Pulmonary artery endothelial cell (primary cell): ENCODE measurements around the gene PANK2. TPM values are rescaled to one million over a fixed set of nuclear protein-coding genes. Genes with fewer than 3 reads are reported as not detected.
A peak's percentile ranks its signal among the peaks of the same experiment; 100 is the strongest.
"Not testable (repeated sequence)": the region's sequence is repeated elsewhere in the genome, so short reads cannot be mapped to it uniquely, and the experiment has no call there.

ENCODE experiments used
- DNase-seq: peaks from one replicate; pipeline ENCODE4 v3.0.0-alpha.2; 2011; ENCODE audit warnings: low read depth, low spot score
- total RNA-seq: library from RNA; depleted of rRNA; stranded (reverse); fragments of >200 nt; gene quantifications from 2 replicates; pipeline ENCODE4 v1.2.3, GENCODE V29; 2014

Gene PANK2
- 44.0 and 51.5 TPM in 2 replicates for total RNA-seq

DNA sequence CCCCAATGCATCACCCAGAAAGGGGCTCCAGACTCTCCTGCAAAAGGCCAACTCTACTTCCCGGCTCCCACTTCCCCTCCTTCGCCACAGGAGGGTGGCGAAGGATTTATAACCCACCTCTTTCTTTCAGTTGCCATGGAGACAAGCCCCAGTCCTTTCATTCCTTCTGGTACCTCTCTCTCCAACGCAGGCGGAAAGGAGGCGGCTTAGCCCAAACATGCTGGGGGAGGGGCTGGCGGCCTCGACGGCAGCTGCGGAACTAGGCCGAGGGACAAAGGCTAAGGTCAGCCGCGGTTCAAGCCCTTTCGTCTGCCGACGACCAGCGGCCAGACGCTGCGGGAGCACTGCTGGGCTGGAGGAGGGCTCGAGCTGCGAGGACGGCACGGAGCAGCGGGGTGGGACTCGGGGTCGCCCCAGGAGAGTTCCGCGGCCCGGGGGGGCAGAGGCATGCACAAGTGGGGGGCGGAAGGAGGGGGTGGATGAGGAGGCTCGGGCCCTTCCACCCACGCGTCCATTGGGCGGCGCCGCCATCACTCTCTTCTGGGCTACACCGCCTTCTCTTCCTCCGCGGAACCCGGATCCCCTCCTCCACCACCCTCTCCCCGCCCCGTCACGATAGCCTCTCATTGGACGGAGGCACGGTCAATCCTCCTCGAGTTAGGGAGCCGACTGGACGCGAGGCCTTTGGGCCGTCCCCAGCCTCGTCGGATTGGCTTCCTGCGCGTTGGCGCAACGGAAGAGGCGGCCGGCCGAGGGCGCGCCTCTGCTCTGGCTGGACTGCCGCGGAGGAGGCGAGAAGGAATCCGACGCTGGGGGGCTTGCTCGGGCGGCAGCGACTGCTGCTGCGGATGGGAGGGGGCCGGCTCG, at the start of gene PANK2:
Gene PANK2, plus strand, starts transcription at position 766 of the 867 bp plus-strand sequence.
- peak; percentile 97 for DNase-seq

DNA sequence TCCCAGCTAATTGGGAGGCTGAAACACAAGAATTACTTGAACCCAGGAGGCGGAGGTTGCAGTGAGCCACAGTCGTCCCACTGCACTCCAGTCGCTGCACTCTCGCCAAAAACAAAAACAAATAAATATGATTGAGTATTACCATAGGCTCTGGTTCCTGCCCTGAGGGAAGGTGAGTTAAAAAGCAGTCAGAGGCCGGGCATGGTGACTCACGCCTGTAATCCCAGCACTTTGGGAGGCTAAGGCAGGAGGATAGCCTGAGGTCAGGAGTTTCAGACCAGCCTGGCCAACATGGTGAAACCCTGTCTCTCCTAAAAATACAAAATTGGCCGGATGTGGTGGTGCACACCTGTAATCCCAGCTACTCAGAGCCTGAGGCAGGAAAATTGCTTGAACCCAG, 49.0 kb upstream of the PANK2 start:
- DNase-seq: not testable (repeated sequence)

DNA sequence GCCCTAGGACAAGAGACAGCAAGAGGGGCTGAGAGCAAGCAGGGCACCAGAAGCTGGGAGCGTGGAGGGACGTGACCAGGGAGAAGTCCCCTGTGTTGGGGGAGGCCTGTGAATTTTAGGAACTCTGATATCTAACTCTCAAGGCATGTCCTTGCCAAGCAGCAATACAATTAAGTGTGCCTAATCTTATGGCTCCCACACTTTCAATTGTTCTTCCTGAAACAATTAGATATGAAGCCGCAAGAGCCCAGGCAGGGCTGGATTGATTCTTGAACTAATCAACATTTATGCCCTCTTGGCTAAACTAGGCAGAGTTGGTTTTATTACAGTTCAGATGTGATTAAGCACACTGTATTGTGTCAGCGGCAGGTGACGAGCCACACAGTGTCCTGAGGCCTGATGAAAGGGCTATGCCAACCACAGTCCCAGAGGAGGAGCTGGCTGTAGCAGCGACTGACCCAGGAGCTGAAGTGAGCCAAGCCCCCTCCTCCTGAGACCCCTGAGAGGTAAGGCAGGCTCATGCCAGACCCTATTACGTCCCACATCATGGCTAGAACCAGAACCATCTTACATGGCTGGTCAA, 46.7 kb upstream of the PANK2 start:
- DNase-seq: no peak

DNA sequence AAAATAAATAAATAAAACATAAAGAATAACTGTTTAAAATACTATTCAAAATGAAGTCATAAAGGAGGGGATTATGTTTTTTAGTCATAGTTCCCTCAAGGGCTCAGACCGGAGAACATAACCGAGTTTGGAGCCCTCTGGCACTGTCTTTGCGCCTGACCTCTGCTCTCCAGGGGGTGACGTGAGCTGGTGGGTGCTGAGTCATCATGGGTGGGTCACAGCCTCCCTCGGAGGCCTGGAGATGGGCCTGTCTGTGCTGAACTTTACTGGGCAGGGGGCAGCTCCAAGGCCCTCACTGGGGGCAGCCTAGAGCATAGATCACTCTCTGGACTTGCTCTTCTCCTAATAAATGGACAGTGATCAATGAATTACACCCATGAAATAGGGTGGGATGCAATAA, 45.7 kb upstream of the PANK2 start:
- no peak for DNase-seq

DNA sequence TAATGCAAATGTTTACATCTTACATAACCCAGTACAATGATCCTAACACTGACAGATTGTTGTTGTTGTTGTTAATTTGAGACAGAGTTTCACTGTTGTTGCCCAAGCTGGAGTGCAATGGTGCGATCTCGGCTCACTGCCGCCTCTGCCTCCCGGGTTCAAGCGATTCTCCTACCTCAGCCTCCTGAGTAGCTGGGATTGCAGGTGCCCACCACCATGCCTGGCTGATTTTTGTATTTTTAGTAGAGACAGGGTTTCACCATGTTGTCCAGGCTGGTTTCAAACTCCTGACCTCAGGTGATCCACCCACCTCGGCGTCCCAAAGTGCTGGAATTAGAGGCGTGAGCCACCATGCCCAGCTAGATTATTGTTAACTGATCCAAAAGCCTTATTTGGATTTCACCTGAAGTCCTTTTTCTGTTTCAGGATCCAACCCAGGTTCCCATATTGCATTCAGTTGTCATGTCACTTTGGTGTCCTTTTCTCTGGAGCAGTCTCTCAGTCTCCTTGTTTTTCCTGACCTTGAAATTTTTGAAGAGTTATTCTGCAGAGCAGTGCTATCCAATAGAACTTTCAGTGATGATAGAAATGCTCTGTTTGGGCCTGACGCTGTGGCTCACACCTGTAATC, 45.1 kb upstream of the PANK2 start:
- DNase-seq: not testable (repeated sequence)

DNA sequence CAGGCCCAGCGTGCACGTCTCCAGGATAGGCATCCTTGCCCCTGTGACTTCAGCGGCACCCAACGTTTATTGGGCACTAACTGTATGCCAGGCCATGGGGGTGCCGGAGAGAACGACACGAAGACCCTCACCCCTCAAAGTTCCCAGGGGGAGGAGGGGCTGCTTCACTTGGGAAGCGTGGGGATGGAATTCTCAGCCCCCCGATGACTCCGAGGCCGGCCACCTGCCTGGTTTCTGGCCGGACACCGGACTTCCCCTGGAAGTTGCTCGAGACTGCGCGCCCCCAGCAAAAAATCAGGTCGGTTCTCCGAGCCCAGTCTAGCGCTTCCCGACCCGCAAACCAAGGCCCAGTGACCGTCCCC, 42.8 kb upstream of the PANK2 start:
- DNase-seq: no peak

DNA sequence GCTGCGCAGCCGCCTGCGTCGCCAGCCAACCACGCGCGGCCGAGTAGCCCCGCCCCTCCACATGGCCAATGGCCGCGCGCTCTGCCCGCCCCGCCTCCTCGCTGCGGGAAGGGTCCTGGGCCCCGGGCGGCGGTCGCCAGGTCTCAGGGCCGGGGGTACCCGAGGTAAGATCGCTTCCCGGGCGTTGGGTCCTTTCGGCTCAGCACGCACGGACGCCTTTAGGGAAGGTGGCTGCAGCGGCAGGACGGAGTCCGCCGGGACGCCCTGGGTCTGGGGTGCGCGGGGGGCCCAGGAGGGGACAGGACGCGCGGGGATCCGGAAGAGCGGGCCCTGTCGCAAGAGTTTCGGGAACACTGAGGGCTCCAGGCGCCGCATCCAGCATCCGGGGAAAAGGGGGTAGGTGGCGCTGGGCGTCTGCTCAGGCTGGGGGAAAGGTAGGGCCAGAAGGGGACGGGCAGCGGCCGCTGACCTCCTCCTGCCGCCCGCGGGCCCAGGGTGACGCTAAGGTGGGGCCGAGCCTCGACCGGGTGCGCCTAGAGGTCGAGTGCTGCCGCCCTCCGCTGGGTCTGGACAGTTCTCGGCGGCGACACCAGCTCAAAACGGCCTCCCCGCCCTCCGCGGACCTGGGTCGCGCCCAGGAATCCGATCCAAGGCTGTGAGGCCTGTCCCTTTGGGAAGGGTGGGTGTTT, 42.3 kb upstream of the PANK2 start, which contains the start of gene MAVS:
Gene MAVS, plus strand, starts transcription at position 95 of the 689 bp plus-strand sequence. CDS start 7,791 bp downstream, outside the sequence.
- DNase-seq: peak; percentile 33

DNA sequence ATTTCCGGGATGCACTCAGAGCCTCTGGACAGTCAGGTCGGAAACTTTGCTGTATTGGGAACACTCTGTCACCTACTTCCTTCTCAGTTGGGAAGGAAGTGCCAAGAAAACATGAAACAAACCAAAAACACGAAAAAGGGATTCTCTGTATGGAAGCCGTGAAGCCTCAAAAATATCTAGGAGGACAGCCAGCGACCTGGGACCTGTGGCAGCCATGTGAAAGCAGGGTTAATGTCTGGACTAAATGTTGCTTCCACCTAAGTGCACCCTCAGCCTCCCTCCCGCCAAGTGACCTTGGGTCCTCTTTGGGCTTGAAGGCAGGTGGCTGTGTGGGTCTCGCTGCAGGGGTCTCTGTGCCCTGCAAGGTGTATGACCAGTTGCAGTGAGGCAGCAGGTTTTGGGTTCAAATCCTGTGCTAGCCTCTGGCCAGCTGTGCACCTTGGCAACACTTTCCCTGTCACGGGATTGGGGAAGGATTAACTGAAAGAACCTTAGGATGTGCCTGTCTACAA, 41.7 kb upstream of the PANK2 start:
- no peak for DNase-seq

DNA sequence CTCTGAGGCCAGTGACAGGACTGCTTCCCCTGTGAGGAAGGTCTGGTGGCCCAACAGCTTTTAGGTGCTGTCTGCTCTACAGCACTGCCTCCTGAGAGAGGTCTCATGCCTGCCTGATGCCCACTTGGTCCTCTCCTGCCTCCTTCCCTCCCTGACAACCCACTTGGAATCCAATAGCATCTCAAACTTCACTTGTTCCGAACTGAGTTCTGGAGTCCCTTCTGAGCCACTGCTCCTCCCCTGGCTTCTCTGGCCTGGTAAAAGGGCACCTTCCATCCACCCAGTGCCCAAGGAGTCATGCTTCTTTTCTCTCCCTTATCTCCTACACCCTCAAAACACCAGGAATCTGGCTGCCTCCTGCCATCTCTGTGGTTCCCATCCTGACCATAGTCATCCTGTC, 40.6 kb upstream of the PANK2 start:
- DNase-seq: no peak

DNA sequence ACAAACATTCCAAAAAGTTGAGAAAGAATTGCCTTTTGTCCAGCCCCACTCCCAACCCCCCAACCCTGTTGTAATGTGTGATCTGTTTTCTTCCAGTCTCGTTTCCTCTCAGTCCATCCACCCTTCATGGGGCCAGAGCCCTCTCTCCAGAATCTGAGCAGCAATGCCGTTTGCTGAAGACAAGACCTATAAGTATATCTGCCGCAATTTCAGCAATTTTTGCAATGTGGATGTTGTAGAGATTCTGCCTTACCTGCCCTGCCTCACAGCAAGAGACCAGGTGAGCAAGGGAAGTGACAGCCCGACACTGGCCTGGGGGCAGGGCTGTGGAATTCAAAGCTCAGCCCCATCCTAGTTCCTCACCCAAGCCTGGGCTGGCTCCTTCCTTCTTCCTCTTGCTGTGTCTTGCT, 34.7 kb upstream of the PANK2 start:
- DNase-seq: no peak

DNA sequence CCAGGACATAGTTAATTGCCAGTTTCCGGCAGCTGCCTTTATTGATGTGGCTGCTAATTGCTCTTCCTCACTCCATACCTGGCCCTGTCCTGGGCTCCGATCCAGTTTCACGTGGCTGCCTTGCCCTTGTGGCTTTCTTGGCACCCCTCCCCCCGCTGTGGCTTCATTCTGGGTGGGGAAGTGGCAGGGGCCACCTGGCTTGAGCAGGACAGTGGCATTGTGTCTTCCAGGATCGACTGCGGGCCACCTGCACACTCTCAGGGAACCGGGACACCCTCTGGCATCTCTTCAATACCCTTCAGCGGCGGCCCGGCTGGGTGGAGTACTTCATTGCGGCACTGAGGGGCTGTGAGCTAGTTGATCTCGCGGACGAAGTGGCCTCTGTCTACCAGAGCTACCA, 31.8 kb upstream of the PANK2 start:
- no peak for DNase-seq

DNA sequence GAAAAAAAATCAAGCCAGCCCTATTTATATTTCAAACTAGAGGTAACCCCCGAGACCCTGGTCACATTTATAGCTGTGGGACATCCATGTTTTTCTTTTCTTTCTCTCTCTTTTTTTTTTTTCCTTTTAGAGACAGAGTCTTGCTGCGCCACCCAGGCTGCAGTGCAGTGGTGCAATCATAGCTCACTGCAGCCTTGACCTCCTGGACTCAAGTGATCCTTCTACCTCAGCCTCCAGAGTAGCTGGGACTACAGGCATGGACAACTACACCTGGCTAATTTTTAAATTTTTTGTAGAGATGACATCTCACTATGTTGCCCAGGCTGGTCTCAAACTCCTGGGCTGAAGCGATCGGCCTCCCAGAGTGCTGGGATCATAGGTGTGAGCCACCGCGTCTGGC, 30.5 kb upstream of the PANK2 start:
- DNase-seq: no peak

DNA sequence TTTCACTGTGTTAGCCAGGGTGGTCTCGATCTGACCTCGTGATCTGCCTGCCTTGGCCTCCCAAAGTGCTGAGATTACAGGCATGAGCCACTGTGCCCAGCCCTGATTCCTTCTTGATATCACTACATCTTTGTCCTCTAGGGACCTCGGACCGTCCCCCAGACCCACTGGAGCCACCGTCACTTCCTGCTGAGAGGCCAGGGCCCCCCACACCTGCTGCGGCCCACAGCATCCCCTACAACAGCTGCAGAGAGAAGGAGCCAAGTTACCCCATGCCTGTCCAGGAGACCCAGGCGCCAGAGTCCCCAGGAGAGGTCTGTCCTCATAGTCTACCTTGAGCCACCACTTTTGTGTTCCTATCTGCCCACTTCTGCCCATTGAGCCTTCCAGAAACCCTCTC, 28.0 kb upstream of the PANK2 start:
- DNase-seq: no peak

DNA sequence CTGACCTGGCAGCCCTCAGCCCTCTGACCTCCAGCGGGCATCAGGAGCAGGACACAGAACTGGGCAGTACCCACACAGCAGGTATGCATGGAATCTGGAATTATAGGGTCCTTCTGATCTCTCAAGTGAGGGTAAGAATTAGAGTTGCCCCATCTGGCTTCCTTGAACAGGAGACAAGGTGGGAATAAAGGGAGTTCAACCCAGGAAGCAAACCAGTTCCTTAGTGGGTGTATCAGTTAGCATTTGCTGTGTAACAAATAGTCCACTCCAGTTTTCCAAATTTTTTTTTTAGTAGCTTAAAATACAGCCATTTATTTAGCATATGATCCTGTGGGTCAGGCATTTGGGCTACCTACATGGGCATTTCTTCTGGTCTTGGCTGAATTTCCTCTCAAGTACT, 26.9 kb upstream of the PANK2 start:
- no peak for DNase-seq

DNA sequence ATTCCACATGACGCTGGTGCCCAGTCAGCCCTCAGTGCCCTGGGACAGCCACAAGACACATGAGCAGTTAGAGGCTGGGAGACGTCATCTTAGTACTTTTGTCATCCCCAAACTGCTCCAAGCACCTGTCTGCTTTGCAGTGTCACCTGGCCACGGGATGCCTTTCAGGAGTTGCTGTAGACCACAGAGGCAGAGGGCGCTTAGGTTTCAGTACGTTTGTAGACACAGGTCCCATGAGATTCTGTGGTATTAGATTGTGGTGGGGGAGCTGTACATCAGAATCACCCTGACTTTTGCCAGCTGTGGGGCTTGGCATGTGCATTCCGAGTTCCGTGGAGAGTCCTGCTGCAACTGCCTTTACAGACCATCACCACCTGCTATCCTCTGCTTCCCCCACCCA, 25.9 kb upstream of the PANK2 start:
- DNase-seq: no peak

DNA sequence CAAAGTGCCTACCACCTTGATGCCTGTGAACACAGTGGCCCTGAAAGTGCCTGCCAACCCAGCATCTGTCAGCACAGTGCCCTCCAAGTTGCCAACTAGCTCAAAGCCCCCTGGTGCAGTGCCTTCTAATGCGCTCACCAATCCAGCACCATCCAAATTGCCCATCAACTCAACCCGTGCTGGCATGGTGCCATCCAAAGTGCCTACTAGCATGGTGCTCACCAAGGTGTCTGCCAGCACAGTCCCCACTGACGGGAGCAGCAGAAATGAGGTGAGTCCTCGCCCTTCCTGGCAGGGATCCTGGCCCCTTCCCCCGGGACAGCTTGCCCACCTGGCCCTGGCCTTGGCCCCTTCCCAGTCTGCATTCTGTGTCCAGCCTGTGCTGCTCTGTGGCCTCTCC, 24.7 kb upstream of the PANK2 start:
- DNase-seq: no peak

DNA sequence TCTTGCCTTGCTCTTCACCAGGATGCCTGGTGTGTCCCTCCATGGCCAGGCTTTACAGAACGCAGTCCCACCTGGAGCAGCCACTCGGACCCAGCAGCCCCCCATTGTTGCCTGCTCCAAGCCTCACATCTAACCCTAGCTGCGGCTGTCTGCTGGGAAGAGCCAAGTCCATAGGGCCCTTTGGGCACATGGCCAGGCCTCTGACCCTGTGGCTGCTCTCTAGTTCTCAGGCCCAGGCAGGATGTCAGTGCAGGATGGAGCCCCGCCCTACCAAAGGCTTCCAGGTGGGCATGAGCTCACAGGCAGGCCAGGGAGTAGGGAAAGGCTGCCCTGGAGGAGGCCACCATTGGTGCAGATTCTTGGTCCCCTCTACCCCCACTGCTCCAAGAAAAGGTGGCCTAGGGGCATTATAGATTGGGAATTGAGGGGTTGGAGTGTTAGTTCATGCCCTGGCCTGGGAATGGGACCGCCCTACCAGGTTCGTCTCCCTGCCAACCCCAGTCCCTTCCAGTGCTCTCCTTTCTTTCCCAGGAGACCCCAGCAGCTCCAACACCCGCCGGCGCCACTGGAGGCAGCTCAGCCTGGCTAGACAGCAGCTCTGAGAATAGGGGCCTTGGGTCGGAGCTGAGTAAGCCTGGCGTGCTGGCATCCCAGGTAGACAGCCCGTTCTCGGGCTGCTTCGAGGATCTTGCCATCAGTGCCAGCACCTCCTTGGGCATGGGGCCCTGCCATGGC, 23.9 kb upstream of the PANK2 start:
- no peak for DNase-seq

DNA sequence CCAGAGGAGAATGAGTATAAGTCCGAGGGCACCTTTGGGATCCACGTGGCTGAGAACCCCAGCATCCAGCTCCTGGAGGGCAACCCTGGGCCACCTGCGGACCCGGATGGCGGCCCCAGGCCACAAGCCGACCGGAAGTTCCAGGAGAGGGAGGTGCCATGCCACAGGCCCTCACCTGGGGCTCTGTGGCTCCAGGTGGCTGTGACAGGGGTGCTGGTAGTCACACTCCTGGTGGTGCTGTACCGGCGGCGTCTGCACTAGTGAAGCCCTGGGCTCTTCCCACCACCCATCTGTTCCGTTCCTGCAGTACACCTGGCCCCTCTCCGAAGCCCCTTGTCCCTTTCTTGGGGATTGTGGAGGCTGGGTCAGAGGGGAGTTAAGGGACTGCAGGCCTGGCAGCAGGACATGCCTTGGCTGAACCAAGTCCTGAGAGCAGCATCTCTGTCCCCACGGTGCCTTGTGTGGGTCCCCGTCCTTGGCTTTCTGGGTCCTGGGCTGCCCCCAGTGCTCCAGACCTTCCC, 23.2 kb upstream of the PANK2 start:
- DNase-seq: no peak

DNA sequence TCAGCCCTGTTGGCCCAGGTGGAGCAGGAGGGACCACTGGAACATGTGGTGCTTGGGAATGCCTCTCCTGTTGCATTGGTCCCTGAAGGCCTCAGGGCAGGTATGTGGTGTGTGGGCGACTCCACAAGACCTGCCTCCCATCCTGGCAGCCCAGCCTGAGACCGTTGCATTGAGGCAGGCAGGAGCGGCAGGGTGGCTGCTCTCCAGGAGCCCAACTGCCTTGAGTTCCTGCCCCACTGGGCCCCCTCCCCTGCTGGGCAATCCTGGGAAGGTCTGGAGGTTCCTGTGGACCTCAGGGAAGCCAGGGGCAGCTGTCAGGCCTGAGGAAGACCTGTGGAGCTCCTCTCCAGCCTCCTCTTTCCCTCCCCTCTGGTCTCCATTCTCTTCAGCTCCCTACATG, 22.7 kb upstream of the PANK2 start:
- no peak for DNase-seq

DNA sequence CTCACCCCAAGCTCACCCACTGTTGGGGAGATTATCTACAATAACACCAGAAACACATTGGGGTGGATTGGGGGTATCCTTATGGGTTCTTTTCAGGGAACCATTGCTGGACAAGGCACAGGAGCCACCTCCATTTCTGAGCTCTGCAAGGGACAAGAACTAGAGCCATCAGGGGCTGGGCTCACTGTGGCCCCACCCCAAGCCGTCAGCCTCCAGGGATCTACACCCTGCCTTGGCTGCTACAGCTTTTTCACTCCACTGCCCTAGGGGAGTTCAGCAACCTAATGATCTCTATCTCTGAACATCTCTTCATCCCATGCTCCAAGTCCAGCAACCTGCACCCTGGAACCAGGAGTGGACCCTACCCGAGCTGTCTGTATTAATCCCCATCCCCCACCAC, 21.4 kb upstream of the PANK2 start:
- DNase-seq: no peak
